ENCODE results near the gene SMIM24. TPM values are rescaled to one million over a fixed set of nuclear protein-coding genes. Genes with fewer than 3 reads are reported as not detected.

Gene SMIM24
- total RNA-seq, 3 donors from 2014 or later = 8.5 to 62.5 (median 41.8) TPM

DNA sequence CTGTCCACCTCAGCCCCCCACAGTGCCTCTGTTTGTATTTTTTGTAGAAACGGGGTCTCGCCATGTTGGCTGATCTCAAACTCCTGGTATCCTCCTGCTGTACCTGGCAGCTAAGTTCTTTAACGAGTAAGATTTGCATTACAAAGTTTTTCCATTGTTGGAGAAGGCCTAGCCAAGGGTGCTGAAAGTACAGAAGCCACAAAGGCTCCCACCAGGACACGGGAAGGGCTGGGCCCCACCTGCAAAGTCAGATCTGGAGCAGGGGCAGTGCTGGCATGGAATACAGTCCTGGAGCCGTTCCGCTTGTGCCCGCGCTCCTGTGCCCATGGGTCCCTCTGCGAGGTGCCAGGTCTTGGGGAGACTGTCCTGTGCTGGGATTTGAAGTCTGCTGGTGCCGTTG lies 37.9 kb upstream of the SMIM24 start:
- DNase-seq = no peak
- no peak for ATAC-seq
- H3K36me3 ChIP-seq (ENCODE audit: low read depth) = no peaks in the 10 kb centered on the region
- no peak overlapping the region for H3K4me3 ChIP-seq
- H3K9me3 ChIP-seq = no peaks in the 10 kb centered on the region
- intact Hi-C loops (cut with DNase I, micrococcal nuclease) = no loop called here
- TF ChIP-seq, protein P1, sequence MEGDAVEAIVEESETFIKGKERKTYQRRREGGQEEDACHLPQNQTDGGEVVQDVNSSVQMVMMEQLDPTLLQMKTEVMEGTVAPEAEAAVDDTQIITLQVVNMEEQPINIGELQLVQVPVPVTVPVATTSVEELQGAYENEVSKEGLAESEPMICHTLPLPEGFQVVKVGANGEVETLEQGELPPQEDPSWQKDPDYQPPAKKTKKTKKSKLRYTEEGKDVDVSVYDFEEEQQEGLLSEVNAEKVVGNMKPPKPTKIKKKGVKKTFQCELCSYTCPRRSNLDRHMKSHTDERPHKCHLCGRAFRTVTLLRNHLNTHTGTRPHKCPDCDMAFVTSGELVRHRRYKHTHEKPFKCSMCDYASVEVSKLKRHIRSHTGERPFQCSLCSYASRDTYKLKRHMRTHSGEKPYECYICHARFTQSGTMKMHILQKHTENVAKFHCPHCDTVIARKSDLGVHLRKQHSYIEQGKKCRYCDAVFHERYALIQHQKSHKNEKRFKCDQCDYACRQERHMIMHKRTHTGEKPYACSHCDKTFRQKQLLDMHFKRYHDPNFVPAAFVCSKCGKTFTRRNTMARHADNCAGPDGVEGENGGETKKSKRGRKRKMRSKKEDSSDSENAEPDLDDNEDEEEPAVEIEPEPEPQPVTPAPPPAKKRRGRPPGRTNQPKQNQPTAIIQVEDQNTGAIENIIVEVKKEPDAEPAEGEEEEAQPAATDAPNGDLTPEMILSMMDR (IDR thresholded peaks at IDR 0.05) = no peak
- H3K4me1 ChIP-seq (ENCODE audit: low read depth) = no peaks in the 10 kb centered on the region

DNA sequence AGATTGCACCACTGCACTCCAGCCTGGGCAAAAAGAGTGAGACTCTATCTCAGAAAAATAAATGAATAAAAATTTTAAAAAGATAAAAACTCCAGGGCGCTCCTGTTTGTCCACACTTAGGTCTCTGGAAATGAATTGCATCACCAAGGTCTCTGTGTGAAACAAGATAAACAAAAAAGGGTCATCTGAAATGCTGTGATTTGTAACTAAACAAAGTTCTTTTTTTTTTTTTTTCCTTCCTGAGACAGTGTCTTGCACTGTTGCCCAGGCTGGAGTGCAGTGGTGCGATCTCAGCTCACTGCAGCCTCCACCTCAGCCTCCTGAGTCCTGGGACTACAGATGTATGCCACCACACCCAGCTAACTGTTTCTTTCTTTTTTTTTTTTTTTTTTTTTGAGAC lies 37.3 kb upstream of the SMIM24 start:
- DNase-seq = no peak
- Histone ChIP-seq H3K36me3 (ENCODE audit: low read depth) (no peaks in the 10 kb centered on the region), H3K4me3 (no peak overlapping the region), H3K4me1 (ENCODE audit: low read depth) (no peaks in the 10 kb centered on the region), H3K9me3 (no peaks in the 10 kb centered on the region)
- intact Hi-C loops (cut with DNase I, micrococcal nuclease) = no loop called here
- ATAC-seq = no peak
- TF ChIP-seq, protein P1 (IDR thresholded peaks at IDR 0.05) = no peak

DNA sequence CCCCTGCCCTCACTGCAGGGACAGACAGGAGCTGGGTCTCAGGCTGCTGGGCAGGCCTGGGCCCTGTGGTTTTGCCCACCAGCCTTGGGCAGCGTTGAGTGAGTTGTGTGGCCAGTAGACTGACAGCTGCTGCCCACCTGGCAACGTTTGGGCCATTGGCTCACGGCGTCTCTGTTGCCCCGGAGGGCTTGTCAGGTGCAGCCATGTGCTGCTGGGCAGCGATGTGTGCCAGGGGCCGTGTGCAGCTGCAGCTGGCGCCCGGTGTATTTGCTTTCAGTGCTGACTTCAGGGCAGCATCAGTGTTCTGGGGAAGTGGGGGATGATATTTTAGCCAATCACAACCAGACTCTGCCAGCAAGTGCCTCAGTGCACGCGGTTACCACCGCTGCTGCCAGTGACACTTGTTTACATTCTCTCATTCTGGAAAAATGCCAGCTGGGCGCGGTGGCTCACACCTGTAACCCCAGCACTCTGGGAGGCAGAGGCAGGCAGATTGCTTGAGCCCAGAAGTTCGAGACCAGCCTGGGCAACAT lies 36.4 kb upstream of the SMIM24 start:
- ATAC-seq (peak; percentile 56), DNase-seq (peak in 2 of 3 donors; percentile 50 to 51)
- H3K4me3 ChIP-seq = no peak overlapping the region
- H3K36me3 ChIP-seq (ENCODE audit: low read depth) = no peaks in the 10 kb centered on the region
- H3K4me1 ChIP-seq (ENCODE audit: low read depth) = no peaks in the 10 kb centered on the region
- TF ChIP-seq, protein P1 (IDR thresholded peaks at IDR 0.05) = no peak
- no peaks in the 10 kb centered on the region for H3K9me3 ChIP-seq
- intact Hi-C loops (cut with DNase I, micrococcal nuclease) = no loop called here

DNA sequence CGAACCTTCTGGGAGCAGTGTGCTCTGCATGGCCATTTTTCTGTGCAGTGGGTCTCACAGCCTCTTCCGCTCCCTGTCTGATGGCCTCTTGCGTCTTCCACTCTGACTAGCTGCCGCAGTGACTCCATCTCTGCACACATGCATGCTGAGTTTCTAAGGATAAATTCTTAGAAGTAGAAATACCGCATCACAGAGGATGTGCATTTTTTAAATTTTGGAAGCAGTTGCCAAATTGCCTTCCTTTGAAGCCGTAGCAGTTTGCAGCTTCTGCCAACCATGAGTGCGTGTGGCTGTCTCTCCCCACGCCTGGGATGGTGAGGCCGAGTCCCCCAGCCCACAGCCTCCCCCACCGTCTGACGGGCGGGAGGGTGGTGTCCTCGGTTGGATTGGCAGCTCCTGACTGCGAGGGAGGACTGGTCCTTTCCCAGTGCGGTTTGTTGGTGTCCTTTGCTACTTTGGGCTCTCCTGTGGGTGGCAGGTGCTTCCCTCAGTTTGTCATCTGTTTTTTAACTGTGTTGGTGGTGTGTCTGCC lies 35.6 kb upstream of the SMIM24 start:
- intact Hi-C loops (cut with DNase I, micrococcal nuclease) = no loop called here
- DNase-seq = no peak
- Histone ChIP-seq H3K9me3 (no peaks in the 10 kb centered on the region), H3K4me3 (no peak overlapping the region), H3K36me3 (ENCODE audit: low read depth) (no peaks in the 10 kb centered on the region), H3K4me1 (ENCODE audit: low read depth) (no peaks in the 10 kb centered on the region)
- no peak for ATAC-seq
- TF ChIP-seq, protein P1 (IDR thresholded peaks at IDR 0.05) = no peak

DNA sequence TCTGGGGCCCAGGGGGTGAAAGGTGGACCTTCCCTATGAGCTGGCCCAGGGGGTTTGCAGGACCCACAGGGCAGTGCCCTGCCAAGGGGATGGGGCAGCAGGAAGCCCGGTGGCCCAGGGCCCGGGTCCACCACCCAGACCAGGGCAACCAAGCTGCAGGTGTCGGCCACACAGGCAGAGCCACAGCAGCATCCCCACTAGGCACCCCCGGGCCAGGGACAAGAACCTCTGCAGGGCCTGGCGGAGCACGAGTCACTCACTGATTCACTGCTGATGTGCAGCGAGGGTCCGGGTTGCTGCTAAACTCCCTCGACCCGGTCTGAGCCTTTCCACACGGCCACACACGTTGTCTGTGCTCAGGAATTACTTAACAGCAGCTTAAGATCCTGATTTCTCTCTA lies 34.6 kb upstream of the SMIM24 start:
- H3K36me3 ChIP-seq (ENCODE audit: low read depth) = no peaks in the 10 kb centered on the region
- H3K9me3 ChIP-seq = no peaks in the 10 kb centered on the region
- no peaks in the 10 kb centered on the region for H3K4me1 ChIP-seq (ENCODE audit: low read depth)
- intact Hi-C loops (cut with DNase I, micrococcal nuclease) = no loop called here
- ATAC-seq = no peak
- DNase-seq = no peak
- TF ChIP-seq, protein P1 (IDR thresholded peaks at IDR 0.05) = no peak
- no peak overlapping the region for H3K4me3 ChIP-seq

All from mucosa of descending colon (tissue), 3 donors.